A549 (cell line): Measurements from ENCODE around the gene DCBLD1. TPM values are rescaled to one million over a fixed set of nuclear protein-coding genes. Genes with fewer than 3 reads are reported as not detected.

Source experiments
- ATAC-seq, 2 experiments: fragments of 200-7000 bp in 1 of 2; fragments of >200 bp in 1 of 2; cut with Nextera tagmentation in 1 of 2; cut with Tn5 transposase in 1 of 2; 3 replicates each; pipeline versions ENCODE4 v1.8.0 to v1.9.1; 2018 to 2020; ENCODE audit warnings: mild to moderate bottlenecking in 1 of 2, moderate library complexity in 1 of 2
- CTCF ChIA-PET: fragments of 300-600 bp; sonication (Branson Sonifier 250); formaldehyde crosslinking; extraction: SDS; loops from one replicate; lab custom pipeline; 2021; ENCODE audit warnings: antibody characterized with exemption, inconsistent platforms; lab: Yijun Ruan, JAX
- POLR2A ChIA-PET: fragments of 350-600 bp; formaldehyde crosslinking; extraction: SDS; loops from one replicate; lab custom pipeline; 2021; ENCODE audit warnings: antibody characterized with exemption, inconsistent platforms; lab: Yijun Ruan, JAX
- DNase-seq, 2 experiments: peaks; one replicate each; pipeline versions ENCODE4 v3.0.0 to v3.0.0-alpha.2; 2011 to 2016; ENCODE audit warnings: low read depth in 1 of 2, low spot score in 1 of 2
- FAIRE-seq: peaks from 2 replicates; lab custom pipeline; 2011; peaks lifted over from hg19 to GRCh38; lab: Jason Lieb, UNC
- H3K27ac ChIP-seq, 2 experiments: fragments of >200 bp; sonication (Bioruptor Twin); formaldehyde crosslinking; 3 replicates each; pipeline ENCODE4 v1.5.1; 2016 to 2017
- H3K4me1 ChIP-seq: fragments of >200 bp; sonication (Bioruptor Twin); formaldehyde crosslinking; 3 replicates; pipeline ENCODE4 v1.6.1; 2016
- H3K4me2 ChIP-seq: fragments of >200 bp; sonication (Bioruptor Twin); formaldehyde crosslinking; 3 replicates; pipeline ENCODE4 v1.6.1; 2016
- H3K4me3 ChIP-seq: fragments of >200 bp; sonication (Bioruptor Twin); formaldehyde crosslinking; 3 replicates; pipeline ENCODE4 v1.5.1; 2016
- H3K9me3 ChIP-seq: fragments of >200 bp; sonication (Bioruptor Twin); formaldehyde crosslinking; 3 replicates; pipeline ENCODE4 v1.6.1; 2016
- CEBPB ChIP-seq, 2 experiments: fragments of >200 bp in 1 of 2; sonication (Bioruptor Twin) in 1 of 2; formaldehyde crosslinking in 1 of 2; IDR thresholded peaks; 2 replicates each; pipeline ENCODE4 v1.6.1; 2012 to 2016
- EHMT2 ChIP-seq: fragments of 200-600 bp; sonication (generic); IDR thresholded peaks from 2 replicates; pipeline ENCODE4 v1.6.1; 2016; ENCODE audit warnings: antibody characterized with exemption, low read depth, mild to moderate bottlenecking, moderate library complexity
- EP300 ChIP-seq, 2 experiments: fragments of >200 bp; sonication (Bioruptor Twin); formaldehyde crosslinking; IDR thresholded peaks; 2 replicates in 1 of 2; 3 replicates in 1 of 2; pipeline ENCODE4 v1.6.1; 2016 to 2017
- FOSB ChIP-seq: fragments of 250-450 bp; sonication (Bioruptor Pico); IDR thresholded peaks from 2 replicates; pipeline ENCODE4 v1.5.0; 2020; ENCODE audit warnings: mild to moderate bottlenecking, moderate library complexity
- GATA3 ChIP-seq: IDR thresholded peaks from 2 replicates; pipeline ENCODE4 v1.6.1; 2012; ENCODE audit warnings: borderline replicate concordance
- HEYL ChIP-seq: fragments of 250-450 bp; sonication (Bioruptor Pico); IDR thresholded peaks from 2 replicates; pipeline ENCODE4 v1.8.0; 2021; ENCODE audit warnings: mild to moderate bottlenecking, moderate library complexity
- KDM1A ChIP-seq: fragments of 200-600 bp; sonication (generic); IDR thresholded peaks from 2 replicates; pipeline ENCODE4 v1.6.1; 2016; ENCODE audit warnings: low read depth, mild to moderate bottlenecking
- KDM5A ChIP-seq: fragments of 200-600 bp; sonication (generic); IDR thresholded peaks from 2 replicates; pipeline ENCODE4 v1.6.1; 2016; ENCODE audit warnings: antibody characterized with exemption, mild to moderate bottlenecking
- MAFK ChIP-seq: fragments of 450-650 bp; IDR thresholded peaks from 2 replicates; pipeline ENCODE4 v1.6.1; 2014; ENCODE audit not compliant: partially characterized antibody
- MAZ ChIP-seq: fragments of 150-350 bp; IDR thresholded peaks from 2 replicates; pipeline ENCODE4 v1.6.1; 2014; ENCODE audit warnings: antibody characterized with exemption, low read depth, low read length, borderline replicate concordance
- NR3C1 ChIP-seq: fragments of >200 bp; sonication (Bioruptor Twin); formaldehyde crosslinking; IDR thresholded peaks from 3 replicates; pipeline ENCODE4 v1.6.1; 2017
- PHF8 ChIP-seq: fragments of 200-600 bp; sonication (generic); IDR thresholded peaks from 2 replicates; pipeline ENCODE4 v1.6.1; 2016; ENCODE audit warnings: low read depth, mild to moderate bottlenecking, antibody characterized with exemption, moderate library complexity, borderline replicate concordance
- RNF2 ChIP-seq: fragments of 200-600 bp; sonication (generic); IDR thresholded peaks from 2 replicates; pipeline ENCODE4 v1.6.1; 2016; ENCODE audit warnings: low read depth, mild to moderate bottlenecking, antibody characterized with exemption, moderate library complexity, borderline replicate concordance
- SMC3 ChIP-seq: fragments of >200 bp; sonication (Bioruptor Twin); formaldehyde crosslinking; IDR thresholded peaks from 3 replicates; pipeline ENCODE4 v1.6.1; 2018; ENCODE audit warnings: inconsistent platforms
- TFCP2L1 ChIP-seq: fragments of 250-450 bp; sonication (Bioruptor Pico); IDR thresholded peaks from 2 replicates; pipeline ENCODE4 v1.5.0; 2021; ENCODE audit warnings: mild to moderate bottlenecking
- ZFP36 ChIP-seq: fragments of 450-650 bp; IDR thresholded peaks from 2 replicates; pipeline ENCODE4 v1.6.1; 2014; ENCODE audit warnings: borderline replicate concordance; ENCODE audit not compliant: partially characterized antibody
- WGBS: methylation state at CpG from one replicate; pipeline ENCODE4 v1.1.6; 2017; ENCODE audit errors: missing lambda C conversion rate; 5-methylcytosine and 5-hydroxymethylcytosine counted together
- polyA plus RNA-seq, 4 experiments: library from polyadenylated mRNA; depleted of rRNA in 3 of 4; stranded (reverse); fragments of >200 nt; fragmentation: RNase III in 1 of 4; extraction: RNeasy Plus Mini Kit Qiagen cat#74134 plus additional on column Dnase treatment in 1 of 4; gene quantifications; 2 replicates in 3 of 4; 3 replicates in 1 of 4; pipeline ENCODE4 v1.2.3, GENCODE V29; 2011 to 2017
- TF ChIP-seq, protein P1 (sequence below): IDR thresholded peaks from 2 replicates; pipeline ENCODE4 v1.6.1; 2012
- TF ChIP-seq, protein P2 (sequence below): IDR thresholded peaks from 2 replicates; pipeline ENCODE4 v1.6.1; 2012
- TF ChIP-seq, protein P3 (sequence below): fragments of 450-650 bp; IDR thresholded peaks from 2 replicates; pipeline ENCODE4 v1.6.1; 2014; ENCODE audit warnings: antibody characterized with exemption
- TF ChIP-seq, protein P4 (sequence below): IDR thresholded peaks from 2 replicates; pipeline ENCODE4 v1.6.1; 2012; ENCODE audit warnings: low read depth, borderline replicate concordance
- TF ChIP-seq, protein P5 (sequence below): fragments of 150-350 bp; IDR thresholded peaks from 2 replicates; pipeline ENCODE4 v1.6.1; 2014; ENCODE audit warnings: low read depth, mild to moderate bottlenecking, low read length
- TF ChIP-seq, protein P6 (sequence below): fragments of 250-450 bp; sonication (Bioruptor Pico); IDR thresholded peaks from 2 replicates; pipeline ENCODE4 v1.5.0; 2020; ENCODE audit warnings: low read depth, mild to moderate bottlenecking, moderate library complexity

Gene DCBLD1
- polyA plus RNA-seq, 2 of the 4 experiments (the other 2 are of a cell fraction) = 49.1 to 60.4 TPM

DNA sequence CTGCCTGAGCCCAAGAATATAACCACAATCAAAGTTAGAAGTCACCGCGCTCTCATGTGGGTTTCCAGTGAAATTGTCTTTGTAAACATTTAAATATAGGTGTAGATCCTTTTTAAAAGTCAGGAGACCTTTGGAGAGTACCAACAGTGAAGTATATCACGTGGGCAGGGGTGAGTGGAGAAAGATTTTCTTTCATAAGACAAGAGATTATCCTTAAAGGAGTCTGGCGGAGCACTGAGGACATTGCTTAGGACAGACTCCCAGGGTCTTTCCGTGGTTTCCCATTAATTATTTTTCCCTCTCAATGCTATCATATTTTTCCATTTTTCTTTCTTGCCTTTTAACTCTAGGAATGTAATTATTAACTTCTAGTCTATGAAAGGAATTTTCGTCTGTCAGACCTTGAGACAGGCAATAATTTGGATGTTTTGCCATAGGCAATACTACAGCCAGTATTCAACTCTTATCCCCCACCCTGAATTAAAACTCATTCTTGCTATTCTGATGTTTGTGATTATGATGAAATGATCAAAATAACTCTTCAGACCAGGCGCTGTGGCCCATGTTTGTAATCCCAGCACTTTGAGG is 31.4 kb downstream of the DCBLD1 start:
- FAIRE-seq = no peak
- Histone ChIP-seq H3K9me3 (peaks cover 2% of the 10 kb centered on the region; the same call in 1 of the 3 replicates), H3K27ac (peak overlapping the region; percentile 88 to 95), H3K4me3 (0 out of 3 replicates have a peak overlapping the region, but pooled peaks have one; percentile 12)
- CTCF ChIA-PET = interaction anchor here (1.0 kb wide), 1 partner anchor 43 kb away, joined by 3 read pairs; no protein-coding TSS in a partner anchor
- no peak for DNase-seq
- WGBS = 35% methylated on average over 7 of the region's 7 CpGs
- TF ChIP-seq GATA3 (peak; percentile 46; the same call in 1 of the 2 replicates), TFCP2L1 (CRISPR knock-in tag) (no peak), PHF8 (no peak), MAFK (no peak), EP300 (IDR thresholded peaks at IDR 0.05) (peak in 1 of 2 experiments; percentile 56; a peak in 1 of 5 replicates), MAZ (no peak), SMC3 (no peak), CEBPB (IDR thresholded peaks at IDR 0.05) (peak; percentile 7 to 44; a peak in 2 of 4 replicates), KDM5A (no peak), NR3C1 (no peak), KDM1A (no peak), HEYL (CRISPR knock-in tag) (no peak), FOSB (CRISPR knock-in tag) (no peak), EHMT2 (no peak), RNF2 (no peak), ZFP36 (no peak)
- TF ChIP-seq, protein P1, sequence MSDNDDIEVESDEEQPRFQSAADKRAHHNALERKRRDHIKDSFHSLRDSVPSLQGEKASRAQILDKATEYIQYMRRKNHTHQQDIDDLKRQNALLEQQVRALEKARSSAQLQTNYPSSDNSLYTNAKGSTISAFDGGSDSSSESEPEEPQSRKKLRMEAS = no peak
- TF ChIP-seq, protein P2, sequence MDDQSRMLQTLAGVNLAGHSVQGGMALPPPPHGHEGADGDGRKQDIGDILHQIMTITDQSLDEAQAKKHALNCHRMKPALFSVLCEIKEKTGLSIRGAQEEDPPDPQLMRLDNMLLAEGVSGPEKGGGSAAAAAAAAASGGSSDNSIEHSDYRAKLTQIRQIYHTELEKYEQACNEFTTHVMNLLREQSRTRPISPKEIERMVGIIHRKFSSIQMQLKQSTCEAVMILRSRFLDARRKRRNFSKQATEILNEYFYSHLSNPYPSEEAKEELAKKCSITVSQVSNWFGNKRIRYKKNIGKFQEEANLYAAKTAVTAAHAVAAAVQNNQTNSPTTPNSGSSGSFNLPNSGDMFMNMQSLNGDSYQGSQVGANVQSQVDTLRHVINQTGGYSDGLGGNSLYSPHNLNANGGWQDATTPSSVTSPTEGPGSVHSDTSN = no peak
- TF ChIP-seq, protein P3, sequence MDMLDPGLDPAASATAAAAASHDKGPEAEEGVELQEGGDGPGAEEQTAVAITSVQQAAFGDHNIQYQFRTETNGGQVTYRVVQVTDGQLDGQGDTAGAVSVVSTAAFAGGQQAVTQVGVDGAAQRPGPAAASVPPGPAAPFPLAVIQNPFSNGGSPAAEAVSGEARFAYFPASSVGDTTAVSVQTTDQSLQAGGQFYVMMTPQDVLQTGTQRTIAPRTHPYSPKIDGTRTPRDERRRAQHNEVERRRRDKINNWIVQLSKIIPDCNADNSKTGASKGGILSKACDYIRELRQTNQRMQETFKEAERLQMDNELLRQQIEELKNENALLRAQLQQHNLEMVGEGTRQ = peak; percentile 37; the same call in 1 of the 2 replicates
- TF ChIP-seq, protein P4, sequence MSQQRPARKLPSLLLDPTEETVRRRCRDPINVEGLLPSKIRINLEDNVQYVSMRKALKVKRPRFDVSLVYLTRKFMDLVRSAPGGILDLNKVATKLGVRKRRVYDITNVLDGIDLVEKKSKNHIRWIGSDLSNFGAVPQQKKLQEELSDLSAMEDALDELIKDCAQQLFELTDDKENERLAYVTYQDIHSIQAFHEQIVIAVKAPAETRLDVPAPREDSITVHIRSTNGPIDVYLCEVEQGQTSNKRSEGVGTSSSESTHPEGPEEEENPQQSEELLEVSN = no peak
- TF ChIP-seq, protein P5, sequence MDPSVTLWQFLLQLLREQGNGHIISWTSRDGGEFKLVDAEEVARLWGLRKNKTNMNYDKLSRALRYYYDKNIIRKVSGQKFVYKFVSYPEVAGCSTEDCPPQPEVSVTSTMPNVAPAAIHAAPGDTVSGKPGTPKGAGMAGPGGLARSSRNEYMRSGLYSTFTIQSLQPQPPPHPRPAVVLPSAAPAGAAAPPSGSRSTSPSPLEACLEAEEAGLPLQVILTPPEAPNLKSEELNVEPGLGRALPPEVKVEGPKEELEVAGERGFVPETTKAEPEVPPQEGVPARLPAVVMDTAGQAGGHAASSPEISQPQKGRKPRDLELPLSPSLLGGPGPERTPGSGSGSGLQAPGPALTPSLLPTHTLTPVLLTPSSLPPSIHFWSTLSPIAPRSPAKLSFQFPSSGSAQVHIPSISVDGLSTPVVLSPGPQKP = no peak
- TF ChIP-seq, protein P6, sequence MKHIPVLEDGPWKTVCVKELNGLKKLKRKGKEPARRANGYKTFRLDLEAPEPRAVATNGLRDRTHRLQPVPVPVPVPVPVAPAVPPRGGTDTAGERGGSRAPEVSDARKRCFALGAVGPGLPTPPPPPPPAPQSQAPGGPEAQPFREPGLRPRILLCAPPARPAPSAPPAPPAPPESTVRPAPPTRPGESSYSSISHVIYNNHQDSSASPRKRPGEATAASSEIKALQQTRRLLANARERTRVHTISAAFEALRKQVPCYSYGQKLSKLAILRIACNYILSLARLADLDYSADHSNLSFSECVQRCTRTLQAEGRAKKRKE (CRISPR knock-in tag) = no peak
- TF ChIP-seq, all 56 proteins: peak for 4
- POLR2A ChIA-PET = no interaction called here
- Histone ChIP-seq H3K4me1 (peaks cover 99% of the 10 kb centered on the region), H3K4me2 (peak overlapping the region; percentile 69)
- ATAC-seq = peak; percentile 46 to 60; a peak in 5 of 6 replicates
